Measurements from ENCODE around the gene TEX101.

TEX101 gene

GRCh38 chr19:43457809-43458208 is 43.1 kb downstream of the TEX101 start (continued):
- no peak for TF ChIP-seq SCRT2 (tag by site-specific recombination; IDR thresholded peaks at IDR 0.05)

GRCh38 chr19:43460362-43461016 is 45.8 kb downstream of the TEX101 start:
- CTCF ChIA-PET = interaction anchor here (1.0 to 12.2 kb wide), 6 partner anchors 14 to 60 kb away, joined by 3 to 180 read pairs (median 8); no protein-coding TSS in a partner anchor

DNA sequence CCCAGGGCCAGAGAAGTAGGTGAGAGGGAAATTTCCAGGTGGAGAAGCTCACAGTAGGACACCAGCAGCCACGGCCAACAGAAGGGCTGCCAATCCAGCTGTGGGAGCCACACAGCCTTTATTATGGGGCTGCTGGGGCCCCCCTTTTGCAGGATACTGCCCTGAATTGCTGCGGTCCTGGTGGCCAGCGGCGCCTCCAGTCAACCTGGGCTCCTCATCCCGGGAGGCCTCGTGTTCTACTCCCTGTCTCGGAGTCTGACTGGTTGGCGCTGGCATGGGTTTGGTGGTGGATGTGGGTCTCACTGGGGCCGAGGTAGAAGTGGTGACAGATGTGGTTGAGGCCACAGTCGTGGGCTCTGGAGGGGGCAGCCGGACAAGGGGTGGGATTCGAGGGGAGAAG is 46.6 kb downstream of the TEX101 start:
- H3K36me3 ChIP-seq (ENCODE audit: control insufficient read depth in 2 of 2, insufficient read depth in 1 of 2, low read length in 2 of 2) = no peaks in the 10 kb centered on the region; a peak in 1 of 3 replicates
- no peak overlapping the region for H3K27ac ChIP-seq (ENCODE audit: extremely low read depth, low read depth, low read length)
- H3K4me3 ChIP-seq (ENCODE audit: low read depth, low read length) = no peak overlapping the region
- POLR2A ChIA-PET = interaction anchor here (0.6 to 1.7 kb wide), 2 partner anchors 35 to 43 kb away, joined by 4 to 7 read pairs; partner anchors contain the start of gene PHLDB3
- H3K9me3 ChIP-seq (ENCODE audit: control insufficient read depth, insufficient read depth, low read depth, low read length) = no peaks in the 10 kb centered on the region
- CTCF ChIA-PET = interaction anchor here (1.0 to 12.2 kb wide), 5 partner anchors 14 to 59 kb away, joined by 3 to 180 read pairs (median 12); no protein-coding TSS in a partner anchor
- H3K4me1 ChIP-seq (ENCODE audit: control insufficient read depth, insufficient read depth, low read length) = 0 out of 2 replicates have a peak, but pooled peaks cover 3% of the 10 kb centered on the region
- TF ChIP-seq ZNF660 (tag by site-specific recombination; IDR thresholded peaks at IDR 0.05) = no peak
- TF ChIP-seq ZNF362 (tag by site-specific recombination; IDR thresholded peaks at IDR 0.05) = no peak
- no peak for TF ChIP-seq ZNF843 (tag by site-specific recombination; IDR thresholded peaks at IDR 0.05)
- TF ChIP-seq ZNF280C (tag by site-specific recombination; IDR thresholded peaks at IDR 0.05) = no peak
- no peak for TF ChIP-seq PRDM6 (tag by site-specific recombination; IDR thresholded peaks at IDR 0.05)
- TF ChIP-seq ZNF138 (tag by site-specific recombination; IDR thresholded peaks at IDR 0.05; ENCODE audit: borderline replicate concordance) = no peak
- TF ChIP-seq ZNF518A (tag by site-specific recombination; conservative IDR thresholded peaks at IDR 0.05; ENCODE audit: low read depth) = no peak

More at GRCh38 chr19:43460362-43461016, 45.8 kb downstream of the TEX101 start:
- POLR2A ChIA-PET = interaction anchor here (0.6 to 1.7 kb wide), 3 partner anchors 12 to 135 kb away, joined by 3 to 9 read pairs (median 7); partner anchors contain the start of genes IRGQ and PHLDB3
- no peak for TF ChIP-seq PRDM6 (tag by site-specific recombination; IDR thresholded peaks at IDR 0.05)
- no peak for TF ChIP-seq GLI2 (tag by site-specific recombination; IDR thresholded peaks at IDR 0.05; ENCODE audit: borderline replicate concordance, low read depth)
- TF ChIP-seq, protein P1, sequence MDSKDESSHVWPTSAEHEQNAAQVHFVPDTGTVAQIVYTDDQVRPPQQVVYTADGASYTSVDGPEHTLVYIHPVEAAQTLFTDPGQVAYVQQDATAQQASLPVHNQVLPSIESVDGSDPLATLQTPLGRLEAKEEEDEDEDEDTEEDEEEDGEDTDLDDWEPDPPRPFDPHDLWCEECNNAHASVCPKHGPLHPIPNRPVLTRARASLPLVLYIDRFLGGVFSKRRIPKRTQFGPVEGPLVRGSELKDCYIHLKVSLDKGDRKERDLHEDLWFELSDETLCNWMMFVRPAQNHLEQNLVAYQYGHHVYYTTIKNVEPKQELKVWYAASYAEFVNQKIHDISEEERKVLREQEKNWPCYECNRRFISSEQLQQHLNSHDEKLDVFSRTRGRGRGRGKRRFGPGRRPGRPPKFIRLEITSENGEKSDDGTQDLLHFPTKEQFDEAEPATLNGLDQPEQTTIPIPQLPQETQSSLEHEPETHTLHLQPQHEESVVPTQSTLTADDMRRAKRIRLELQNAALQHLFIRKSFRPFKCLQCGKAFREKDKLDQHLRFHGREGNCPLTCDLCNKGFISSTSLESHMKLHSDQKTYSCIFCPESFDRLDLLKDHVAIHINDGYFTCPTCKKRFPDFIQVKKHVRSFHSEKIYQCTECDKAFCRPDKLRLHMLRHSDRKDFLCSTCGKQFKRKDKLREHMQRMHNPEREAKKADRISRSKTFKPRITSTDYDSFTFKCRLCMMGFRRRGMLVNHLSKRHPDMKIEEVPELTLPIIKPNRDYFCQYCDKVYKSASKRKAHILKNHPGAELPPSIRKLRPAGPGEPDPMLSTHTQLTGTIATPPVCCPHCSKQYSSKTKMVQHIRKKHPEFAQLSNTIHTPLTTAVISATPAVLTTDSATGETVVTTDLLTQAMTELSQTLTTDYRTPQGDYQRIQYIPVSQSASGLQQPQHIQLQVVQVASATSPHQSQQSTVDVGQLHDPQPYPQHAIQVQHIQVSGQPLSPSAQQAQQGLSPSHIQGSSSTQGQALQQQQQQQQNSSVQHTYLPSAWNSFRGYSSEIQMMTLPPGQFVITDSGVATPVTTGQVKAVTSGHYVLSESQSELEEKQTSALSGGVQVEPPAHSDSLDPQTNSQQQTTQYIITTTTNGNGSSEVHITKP (tag by site-specific recombination; IDR thresholded peaks at IDR 0.05) = peak; percentile 94
- no peaks in the 10 kb centered on the region for H3K9me3 ChIP-seq (ENCODE audit: control insufficient read depth, insufficient read depth, low read depth, low read length)
- H3K4me3 ChIP-seq (ENCODE audit: low read depth, low read length) = no peak overlapping the region
- no peaks in the 10 kb centered on the region; a peak in 1 of 3 replicates for H3K36me3 ChIP-seq (ENCODE audit: control insufficient read depth in 2 of 2, insufficient read depth in 1 of 2, low read length in 2 of 2)
- no peak overlapping the region for H3K27ac ChIP-seq (ENCODE audit: extremely low read depth, low read depth, low read length)
- peaks cover 5% of the 10 kb centered on the region; the same call in 1 of the 2 replicates for H3K4me1 ChIP-seq (ENCODE audit: control insufficient read depth, insufficient read depth, low read length)

Data from HEK293 (cell line).